GM21447 (cell line): ENCODE measurements around the gene KIZ.
"Not testable (repeated sequence)": the region's sequence is repeated elsewhere in the genome, so short reads cannot be mapped to it uniquely, and the experiment has no call there.

Source experiments
- ATAC-seq: cut with Tn5 transposase; IDR thresholded peaks from one replicate; pipeline ENCODE4 v1.9.1; 2021; ENCODE audit not compliant: unreplicated experiment

Gene KIZ

GRCh38 chr20:21225215-21225947, 99.5 kb downstream of the KIZ start:
- ATAC-seq = no peak

GRCh38 chr20:21228511-21228910, 102.6 kb downstream of the KIZ start:
- peak; percentile 85 for ATAC-seq

GRCh38 chr20:21229163-21229562, 103.3 kb downstream of the KIZ start:
- no peak for ATAC-seq

- no peak for ATAC-seq
Measured at GRCh38 chr20:21230220-21230619, 104.3 kb downstream of the KIZ start.

- no peak for ATAC-seq
Measured at GRCh38 chr20:21230686-21231085, 104.8 kb downstream of the KIZ start.

GRCh38 chr20:21232546-21233280, 106.8 kb downstream of the KIZ start:
- ATAC-seq = no peak

GRCh38 chr20:21234324-21234723, 108.4 kb downstream of the KIZ start:
- no peak for ATAC-seq

GRCh38 chr20:21234806-21235483, 109.1 kb downstream of the KIZ start:
- no peak for ATAC-seq

- ATAC-seq = no peak
Measured at GRCh38 chr20:21235484-21236445, 109.9 kb downstream of the KIZ start.

- ATAC-seq = no peak
Measured at GRCh38 chr20:21237956-21238799, 112.3 kb downstream of the KIZ start.

- no peak for ATAC-seq
Measured at GRCh38 chr20:21238818-21239536, 113.1 kb downstream of the KIZ start.

- ATAC-seq = no peak
Measured at GRCh38 chr20:21240394-21240793, 114.5 kb downstream of the KIZ start.

GRCh38 chr20:21241406-21241805, 115.5 kb downstream of the KIZ start:
- ATAC-seq = no peak

GRCh38 chr20:21243811-21244210, 117.9 kb downstream of the KIZ start:
- no peak for ATAC-seq

- ATAC-seq = no peak
Measured at GRCh38 chr20:21244808-21245207, 118.9 kb downstream of the KIZ start.

GRCh38 chr20:21246161-21246560, 120.3 kb downstream of the KIZ start:
- ATAC-seq = no peak

- not testable (repeated sequence) for ATAC-seq
Measured at GRCh38 chr20:21247603-21248095, 121.8 kb downstream of the KIZ start.

- no peak for ATAC-seq
Measured at GRCh38 chr20:21251278-21251677, 125.4 kb downstream of the KIZ start.

GRCh38 chr20:21257192-21257591, 131.3 kb downstream of the KIZ start:
- no peak for ATAC-seq
